ENCODE data around the gene ACBD4. TPM values are rescaled to one million over a fixed set of nuclear protein-coding genes. Genes with fewer than 3 reads are reported as not detected.

Gene ACBD4
- total and polyA plus RNA-seq, 2 experiments from 2014 or later: 2.1 to 4.3 TPM

- DNase-seq: no peak
- Histone ChIP-seq H3K27ac (no peak overlapping the region), H3K9me2 (ENCODE audit: insufficient read depth) (no peaks in the 10 kb centered on the region), H3K4me2 (ENCODE audit: unreplicated experiment) (no peak overlapping the region), H3K9ac (no peak overlapping the region), H3K4me1 (ENCODE audit: insufficient read depth) (peaks cover 18% of the 10 kb centered on the region), H3K4me3 (no peak overlapping the region), H4K20me1 (ENCODE audit: insufficient read depth) (no peaks in the 10 kb centered on the region), H3K9me3 (ENCODE audit: low read depth) (no peaks in the 10 kb centered on the region), H3F3A (ENCODE audit: insufficient read depth) (no peaks in the 10 kb centered on the region), H3K36me3 (ENCODE audit: low read depth) (no peaks in the 10 kb centered on the region; the same call in 1 of the 2 replicates), H3K27me3 (replicated peaks; ENCODE audit: insufficient read depth) (no peaks in the 10 kb centered on the region), H3K79me2 (ENCODE audit: insufficient read depth) (peaks cover 17% of the 10 kb centered on the region), H2AFZ (no peak overlapping the region)
- 93 to 95% methylated on average over 23 of the region's 23 CpGs for WGBS, 2 experiments (ENCODE audit: low coverage in 1 of 2, low lambda C conversion rate in 2 of 2, missing lambda C conversion rate in 2 of 2)
- in situ Hi-C loops (cut with MboI): no loop called here
- no peak for TF ChIP-seq EZH2phosphoT487 (IDR thresholded peaks at IDR 0.05; ENCODE audit: insufficient read depth, low read depth)
- TF ChIP-seq EZH2 (IDR thresholded peaks at IDR 0.05; ENCODE audit: insufficient read depth, poor library complexity, severe bottlenecking): no peak
Observed at GRCh38 chr17:45118691-45119090, 16.8 kb upstream of the ACBD4 start.

- TF ChIP-seq EZH2phosphoT487 (IDR thresholded peaks at IDR 0.05; ENCODE audit: insufficient read depth, low read depth) (no peak), EZH2 (IDR thresholded peaks at IDR 0.05; ENCODE audit: insufficient read depth, poor library complexity, severe bottlenecking) (no peak)
- Histone ChIP-seq H3K9ac (no peak overlapping the region), H3K9me3 (ENCODE audit: low read depth) (no peaks in the 10 kb centered on the region), H3K4me3 (no peak overlapping the region), H2AFZ (no peak overlapping the region), H3K4me1 (ENCODE audit: insufficient read depth) (peaks cover 31% of the 10 kb centered on the region), H3K27me3 (replicated peaks; ENCODE audit: insufficient read depth) (no peaks in the 10 kb centered on the region), H3K27ac (no peak overlapping the region), H3K9me2 (ENCODE audit: insufficient read depth) (no peaks in the 10 kb centered on the region), H3K79me2 (ENCODE audit: insufficient read depth) (peaks cover 27% of the 10 kb centered on the region), H4K20me1 (ENCODE audit: insufficient read depth) (no peaks in the 10 kb centered on the region), H3K36me3 (ENCODE audit: low read depth) (no peaks in the 10 kb centered on the region; the same call in 1 of the 2 replicates), H3K4me2 (ENCODE audit: unreplicated experiment) (no peak overlapping the region), H3F3A (ENCODE audit: insufficient read depth) (no peaks in the 10 kb centered on the region)
- no peak for DNase-seq
- WGBS, 2 experiments (ENCODE audit: low coverage in 1 of 2, low lambda C conversion rate in 2 of 2, missing lambda C conversion rate in 2 of 2): 76 to 77% methylated on average over 8 of the region's 8 CpGs
- in situ Hi-C loops (cut with MboI): loop anchor here (5.0 to 10.0 kb wide), 2 partner anchors 65 to 198 kb away; partner anchors contain the start of gene DCAKD
Observed at GRCh38 chr17:45119964-45120363, 15.5 kb upstream of the ACBD4 start.

DNA sequence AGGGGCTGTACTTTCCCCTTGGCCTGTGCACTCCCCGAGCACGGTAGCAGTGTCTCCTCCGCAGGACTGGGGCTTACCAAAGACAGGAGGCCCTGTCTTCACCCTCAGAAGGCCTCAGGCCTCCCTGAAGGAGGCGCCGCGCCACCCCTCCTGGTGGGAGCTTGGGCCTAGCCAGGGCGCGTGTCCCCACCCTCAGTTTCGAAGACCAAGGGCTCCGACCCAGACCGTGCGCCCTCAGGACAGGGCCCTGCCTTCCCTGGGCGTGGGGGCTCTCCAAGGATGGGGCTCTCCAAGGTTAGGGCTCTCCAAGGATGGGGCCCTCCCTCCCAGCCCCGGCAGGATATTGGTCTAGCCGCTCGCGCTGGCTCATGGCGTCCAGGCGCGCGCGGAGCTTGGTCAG lies 14.9 kb upstream of the ACBD4 start:
- Histone ChIP-seq H3K9me3 (ENCODE audit: low read depth) (no peaks in the 10 kb centered on the region), H2AFZ (no peak overlapping the region), H3K4me1 (ENCODE audit: insufficient read depth) (peaks cover 31% of the 10 kb centered on the region), H3K79me2 (ENCODE audit: insufficient read depth) (peaks cover 33% of the 10 kb centered on the region), H4K20me1 (ENCODE audit: insufficient read depth) (no peaks in the 10 kb centered on the region), H3K9ac (no peak overlapping the region), H3K9me2 (ENCODE audit: insufficient read depth) (no peaks in the 10 kb centered on the region), H3K27me3 (replicated peaks; ENCODE audit: insufficient read depth) (no peaks in the 10 kb centered on the region), H3K4me2 (ENCODE audit: unreplicated experiment) (no peak overlapping the region), H3K27ac (no peak overlapping the region), H3K36me3 (ENCODE audit: low read depth) (no peaks in the 10 kb centered on the region; the same call in 1 of the 2 replicates), H3K4me3 (no peak overlapping the region), H3F3A (ENCODE audit: insufficient read depth) (no peaks in the 10 kb centered on the region)
- 97% methylated on average over 16 to 22 of the region's 22 CpGs for WGBS, 2 experiments (ENCODE audit: low coverage in 1 of 2, low lambda C conversion rate in 2 of 2, missing lambda C conversion rate in 2 of 2)
- in situ Hi-C loops (cut with MboI): loop anchor here (5.0 to 10.0 kb wide), 2 partner anchors 66 to 198 kb away; partner anchors contain the start of gene DCAKD
- no peak for TF ChIP-seq EZH2phosphoT487 (IDR thresholded peaks at IDR 0.05; ENCODE audit: insufficient read depth, low read depth)
- TF ChIP-seq EZH2 (IDR thresholded peaks at IDR 0.05; ENCODE audit: insufficient read depth, poor library complexity, severe bottlenecking): no peak
- DNase-seq: no peak

DNA sequence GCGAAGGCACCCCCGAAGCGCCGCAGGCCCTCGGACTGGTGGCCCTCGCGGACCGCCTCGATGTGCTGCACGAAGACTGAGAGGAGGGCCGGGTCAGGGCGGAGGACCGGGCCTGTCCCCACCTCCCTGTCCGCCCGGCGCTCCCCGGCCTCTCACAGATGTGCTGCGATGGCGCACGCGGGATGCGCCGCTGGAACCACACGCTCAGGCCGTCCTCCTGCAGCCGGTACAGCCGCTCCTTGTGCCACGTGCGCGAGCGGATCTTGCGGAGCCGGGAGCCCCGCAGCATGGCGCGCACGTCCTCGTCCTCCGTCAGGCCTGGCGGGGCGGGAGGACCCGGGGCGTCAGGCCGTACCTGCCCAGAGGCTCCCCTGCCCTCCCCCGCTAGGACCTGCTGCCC lies 14.4 kb upstream of the ACBD4 start:
- Histone ChIP-seq H3K4me1 (ENCODE audit: insufficient read depth) (peaks cover 31% of the 10 kb centered on the region), H3K4me2 (ENCODE audit: unreplicated experiment) (no peak overlapping the region), H4K20me1 (ENCODE audit: insufficient read depth) (no peaks in the 10 kb centered on the region), H3K36me3 (ENCODE audit: low read depth) (no peaks in the 10 kb centered on the region; the same call in 1 of the 2 replicates), H3K79me2 (ENCODE audit: insufficient read depth) (peaks cover 37% of the 10 kb centered on the region), H3K27me3 (replicated peaks; ENCODE audit: insufficient read depth) (no peaks in the 10 kb centered on the region), H3K9me3 (ENCODE audit: low read depth) (no peaks in the 10 kb centered on the region), H3K9ac (no peak overlapping the region), H2AFZ (no peak overlapping the region), H3K9me2 (ENCODE audit: insufficient read depth) (no peaks in the 10 kb centered on the region), H3K27ac (no peak overlapping the region), H3F3A (ENCODE audit: insufficient read depth) (no peaks in the 10 kb centered on the region), H3K4me3 (no peak overlapping the region)
- no peak for DNase-seq
- TF ChIP-seq EZH2phosphoT487 (IDR thresholded peaks at IDR 0.05; ENCODE audit: insufficient read depth, low read depth) (no peak), EZH2 (IDR thresholded peaks at IDR 0.05; ENCODE audit: insufficient read depth, poor library complexity, severe bottlenecking) (no peak)
- in situ Hi-C loops (cut with MboI): loop anchor here (5.0 to 10.0 kb wide), 2 partner anchors 66 to 199 kb away; partner anchors contain the start of gene DCAKD
- 94 to 96% methylated on average over 27 to 45 of the region's 45 CpGs for WGBS, 2 experiments (ENCODE audit: low coverage in 1 of 2, low lambda C conversion rate in 2 of 2, missing lambda C conversion rate in 2 of 2)

Measured in GM23248 (cell line).